SK-N-SH (cell line): ENCODE results near the gene PBX4. TPM values are rescaled to one million over a fixed set of nuclear protein-coding genes. Genes with fewer than 3 reads are reported as not detected.

Source experiments
- CTCF ChIA-PET: fragments of 300-600, 350-600 bp; formaldehyde crosslinking; extraction: SDS; loops from one replicate; lab custom pipeline; 2021; lab: Yijun Ruan, JAX
- POLR2A ChIA-PET: fragments of 350-600 bp; sonication (Branson Sonifier 250); formaldehyde crosslinking; extraction: SDS; loops from one replicate; lab custom pipeline; 2020; ENCODE audit warnings: antibody characterized with exemption, inconsistent platforms; lab: Yijun Ruan, JAX
- DNase-seq: peaks from one replicate; pipeline ENCODE4 v3.0.0; 2012
- H2AFZ ChIP-seq: fragments of 200-600 bp; sonication (generic); 2 replicates; pipeline ENCODE4 v1.8.1; 2016; ENCODE audit warnings: antibody characterized with exemption, mild to moderate bottlenecking, low read depth
- H3F3A ChIP-seq: fragments of 200-600 bp; sonication (generic); replicated peaks from 2 replicates; pipeline ENCODE3; 2016; ENCODE audit warnings: antibody characterized with exemption, mild to moderate bottlenecking; ENCODE audit not compliant: insufficient read depth
- H3K27ac ChIP-seq, 2 experiments: fragments of 200-500 bp in 1 of 2; fragments of 200-600 bp in 1 of 2; sonication (Bioruptor generic) in 1 of 2; sonication (generic), shearing (Covaris generic) in 1 of 2; 2 replicates each; pipeline versions ENCODE4 v1.5.1 to v1.6.1; 2014 to 2016; ENCODE audit warnings: low read depth in 2 of 2, inconsistent platforms in 1 of 2, low read length in 1 of 2, mild to moderate bottlenecking in 1 of 2, mixed read lengths in 1 of 2
- H3K27me3 ChIP-seq: fragments of 200-600 bp; sonication (generic), shearing (Covaris generic); 2 replicates; pipeline ENCODE4 v1.6.1; 2016; ENCODE audit warnings: mixed run types; ENCODE audit not compliant: insufficient read depth
- H3K36me3 ChIP-seq, 2 experiments: fragments of 200-500 bp in 1 of 2; fragments of 200-600 bp in 1 of 2; sonication (Bioruptor generic) in 1 of 2; sonication (generic) in 1 of 2; replicated peaks in 1 of 2; 2 replicates each; pipeline versions ENCODE3 to v1.5.1; 2014 to 2016; ENCODE audit warnings: low read length in 1 of 2, mild to moderate bottlenecking in 1 of 2; ENCODE audit not compliant: insufficient read depth in 2 of 2, control insufficient read depth in 1 of 2
- H3K4me1 ChIP-seq, 2 experiments: fragments of 200-500 bp in 1 of 2; fragments of 200-600 bp in 1 of 2; sonication (Bioruptor generic) in 1 of 2; sonication (generic), shearing (Covaris generic) in 1 of 2; 2 replicates each; pipeline versions ENCODE4 v1.5.1 to v1.6.1; 2014 to 2016; ENCODE audit warnings: low read depth in 1 of 2, low read length in 1 of 2, mixed run types in 1 of 2; ENCODE audit not compliant: insufficient read depth in 2 of 2, control insufficient read depth in 1 of 2
- H3K4me2 ChIP-seq: fragments of 200-600 bp; sonication (generic), shearing (Covaris generic); 2 replicates; pipeline ENCODE4 v1.6.1; 2017; ENCODE audit warnings: mixed run types
- H3K4me3 ChIP-seq, 2 experiments: fragments of 200-500 bp in 1 of 2; fragments of 200-600 bp in 1 of 2; sonication (Bioruptor generic) in 1 of 2; sonication (generic), shearing (Covaris generic) in 1 of 2; 2 replicates each; pipeline versions ENCODE4 v1.5.1 to v1.8.1; 2014 to 2016; ENCODE audit warnings: low read depth in 2 of 2, inconsistent platforms in 1 of 2, low read length in 1 of 2, mild to moderate bottlenecking in 1 of 2, mixed read lengths in 1 of 2, moderate library complexity in 1 of 2
- H3K79me2 ChIP-seq: fragments of 200-600 bp; sonication (generic); 2 replicates; pipeline ENCODE4 v1.8.1; 2017; ENCODE audit warnings: mild to moderate bottlenecking; ENCODE audit not compliant: insufficient read depth
- H3K9ac ChIP-seq: fragments of 200-600 bp; sonication (generic); 2 replicates; pipeline ENCODE4 v1.6.1; 2017; ENCODE audit warnings: mixed run types
- H3K9me2 ChIP-seq: fragments of 200-600 bp; sonication (generic); 2 replicates; pipeline ENCODE4 v1.6.1; 2017; ENCODE audit warnings: mixed run types
- H3K9me3 ChIP-seq: fragments of 200-600 bp; sonication (generic); 2 replicates; pipeline ENCODE4 v1.6.1; 2017; ENCODE audit warnings: mixed run types, mild to moderate bottlenecking, moderate library complexity
- H4K20me1 ChIP-seq: fragments of 200-600 bp; sonication (generic); 2 replicates; pipeline ENCODE4 v1.6.1; 2017; ENCODE audit warnings: mild to moderate bottlenecking, mixed run types; ENCODE audit not compliant: insufficient read depth
- CHD2 ChIP-seq: fragments of 150-350 bp; IDR thresholded peaks from 2 replicates; pipeline ENCODE4 v1.6.1; 2018; ENCODE audit warnings: low read length; ENCODE audit not compliant: partially characterized antibody
- FOSL2 ChIP-seq: IDR thresholded peaks from 2 replicates; pipeline ENCODE4 v1.4.0; 2012; ENCODE audit warnings: low read depth, mild to moderate bottlenecking, moderate library complexity, borderline replicate concordance
- GABPA ChIP-seq: IDR thresholded peaks from 2 replicates; pipeline ENCODE4 v1.4.0; 2012; ENCODE audit warnings: low read depth, mild to moderate bottlenecking
- GATA2 ChIP-seq: sonication (generic); formaldehyde crosslinking; IDR thresholded peaks from 2 replicates; pipeline ENCODE4 v1.5.0; 2020; ENCODE audit warnings: mild to moderate bottlenecking, missing genetic modification reagents
- MEF2A ChIP-seq: IDR thresholded peaks from 2 replicates; pipeline ENCODE4 v1.4.0; 2012; ENCODE audit warnings: low read depth, borderline replicate concordance
- NFIC ChIP-seq: IDR thresholded peaks from 2 replicates; pipeline ENCODE4 v1.4.0; 2012; ENCODE audit warnings: borderline replicate concordance
- POLR2AphosphoS5 ChIP-seq: IDR thresholded peaks from 2 replicates; pipeline ENCODE4 v1.6.1; 2012; ENCODE audit warnings: low read depth, low read length
- RAD21 ChIP-seq: IDR thresholded peaks from 2 replicates; pipeline ENCODE4 v1.6.1; 2012; ENCODE audit warnings: mild to moderate bottlenecking, low read length
- RCOR1 ChIP-seq: fragments of 150-350 bp; IDR thresholded peaks from 2 replicates; pipeline ENCODE4 v1.6.1; 2017; ENCODE audit warnings: antibody characterized with exemption, low read length
- RXRA ChIP-seq: IDR thresholded peaks from 2 replicates; pipeline ENCODE4 v1.4.0; 2012; ENCODE audit warnings: low read depth, mild to moderate bottlenecking, borderline replicate concordance
- TCF12 ChIP-seq: IDR thresholded peaks from 2 replicates; pipeline ENCODE4 v1.4.0; 2012
- TEAD4 ChIP-seq: IDR thresholded peaks from 2 replicates; pipeline ENCODE4 v1.4.0; 2012; ENCODE audit warnings: mild to moderate bottlenecking, borderline replicate concordance; ENCODE audit not compliant: insufficient read depth
- WGBS: methylation state at CpG from one replicate; pipeline ENCODE4 v1.1.6; 2017; ENCODE audit warnings: low lambda C conversion rate; 5-methylcytosine and 5-hydroxymethylcytosine counted together
- polyA plus RNA-seq, 3 experiments: library from polyadenylated mRNA; depleted of rRNA; stranded (reverse); fragments of >200 nt; gene quantifications; 2 replicates each; pipeline ENCODE4 v1.2.3, GENCODE V29; 2012
- TF ChIP-seq, protein P1 (sequence below): fragments of 150-350 bp; IDR thresholded peaks from 2 replicates; pipeline ENCODE4 v1.6.1; 2016; ENCODE audit warnings: mild to moderate bottlenecking, low read depth, low read length
- TF ChIP-seq, protein P2 (sequence below): IDR thresholded peaks from 2 replicates; pipeline ENCODE4 v1.4.0; 2012; ENCODE audit warnings: low read depth
- TF ChIP-seq, protein P3 (sequence below): fragments of 200-600 bp; sonication (generic); IDR thresholded peaks from 2 replicates; pipeline ENCODE4 v1.6.1; 2017; ENCODE audit warnings: antibody characterized with exemption, mild to moderate bottlenecking, moderate library complexity
- TF ChIP-seq, protein P4 (sequence below): IDR thresholded peaks from 2 replicates; pipeline ENCODE4 v1.4.0; 2012; ENCODE audit warnings: low read depth, borderline replicate concordance
- TF ChIP-seq, protein P5 (sequence below): IDR thresholded peaks from 2 replicates; pipeline ENCODE4; 2012

The PBX4 gene
- polyA plus RNA-seq, 1 of the 3 experiments (the other 2 are of a cell fraction) = 6.4 TPM

DNA sequence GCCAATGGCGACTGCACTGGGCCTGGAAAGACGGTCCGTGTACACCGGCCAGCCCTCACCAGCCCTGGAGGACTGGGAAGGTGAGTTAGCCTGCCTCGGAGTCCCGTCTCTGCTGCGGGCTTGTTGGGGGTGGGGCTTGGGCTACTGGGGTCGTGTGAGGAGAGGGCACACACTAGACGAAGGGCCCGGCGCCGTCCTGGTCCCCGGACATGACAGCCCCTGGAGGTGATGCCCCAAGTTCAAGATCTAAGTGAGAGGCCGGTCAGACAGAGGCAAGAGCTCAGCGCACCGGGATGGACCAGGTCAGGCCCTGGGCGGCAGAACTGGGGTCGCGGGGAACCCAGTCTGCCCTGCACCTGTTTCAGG, 78.8 kb downstream of the PBX4 start:
- H4K20me1 ChIP-seq = no peaks in the 10 kb centered on the region
- H3K4me3 ChIP-seq = no peak overlapping the region
- H3K36me3 ChIP-seq = no peaks in the 10 kb centered on the region
- TF ChIP-seq, protein P1, sequence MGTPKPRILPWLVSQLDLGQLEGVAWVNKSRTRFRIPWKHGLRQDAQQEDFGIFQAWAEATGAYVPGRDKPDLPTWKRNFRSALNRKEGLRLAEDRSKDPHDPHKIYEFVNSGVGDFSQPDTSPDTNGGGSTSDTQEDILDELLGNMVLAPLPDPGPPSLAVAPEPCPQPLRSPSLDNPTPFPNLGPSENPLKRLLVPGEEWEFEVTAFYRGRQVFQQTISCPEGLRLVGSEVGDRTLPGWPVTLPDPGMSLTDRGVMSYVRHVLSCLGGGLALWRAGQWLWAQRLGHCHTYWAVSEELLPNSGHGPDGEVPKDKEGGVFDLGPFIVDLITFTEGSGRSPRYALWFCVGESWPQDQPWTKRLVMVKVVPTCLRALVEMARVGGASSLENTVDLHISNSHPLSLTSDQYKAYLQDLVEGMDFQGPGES = no peak
- TF ChIP-seq, protein P2, sequence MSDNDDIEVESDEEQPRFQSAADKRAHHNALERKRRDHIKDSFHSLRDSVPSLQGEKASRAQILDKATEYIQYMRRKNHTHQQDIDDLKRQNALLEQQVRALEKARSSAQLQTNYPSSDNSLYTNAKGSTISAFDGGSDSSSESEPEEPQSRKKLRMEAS = no peak
- no peak for TF ChIP-seq CHD2
- TF ChIP-seq NFIC = no peak
- TF ChIP-seq, protein P3, sequence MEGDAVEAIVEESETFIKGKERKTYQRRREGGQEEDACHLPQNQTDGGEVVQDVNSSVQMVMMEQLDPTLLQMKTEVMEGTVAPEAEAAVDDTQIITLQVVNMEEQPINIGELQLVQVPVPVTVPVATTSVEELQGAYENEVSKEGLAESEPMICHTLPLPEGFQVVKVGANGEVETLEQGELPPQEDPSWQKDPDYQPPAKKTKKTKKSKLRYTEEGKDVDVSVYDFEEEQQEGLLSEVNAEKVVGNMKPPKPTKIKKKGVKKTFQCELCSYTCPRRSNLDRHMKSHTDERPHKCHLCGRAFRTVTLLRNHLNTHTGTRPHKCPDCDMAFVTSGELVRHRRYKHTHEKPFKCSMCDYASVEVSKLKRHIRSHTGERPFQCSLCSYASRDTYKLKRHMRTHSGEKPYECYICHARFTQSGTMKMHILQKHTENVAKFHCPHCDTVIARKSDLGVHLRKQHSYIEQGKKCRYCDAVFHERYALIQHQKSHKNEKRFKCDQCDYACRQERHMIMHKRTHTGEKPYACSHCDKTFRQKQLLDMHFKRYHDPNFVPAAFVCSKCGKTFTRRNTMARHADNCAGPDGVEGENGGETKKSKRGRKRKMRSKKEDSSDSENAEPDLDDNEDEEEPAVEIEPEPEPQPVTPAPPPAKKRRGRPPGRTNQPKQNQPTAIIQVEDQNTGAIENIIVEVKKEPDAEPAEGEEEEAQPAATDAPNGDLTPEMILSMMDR = no peak
- TF ChIP-seq FOSL2 = no peak
- no peak for TF ChIP-seq POLR2AphosphoS5
- TF ChIP-seq, all 33 proteins: peak for 0
- ChIA-PET POLR2A (no interaction called here), CTCF (interaction anchor here (0.5 to 15.3 kb wide), 4 partner anchors 14 to 433 kb away, joined by 3 to 258 read pairs (median 4); partner anchors contain the start of gene GMIP)
- Histone ChIP-seq H3K9ac (no peak overlapping the region), H3K27me3 (no peaks in the 10 kb centered on the region), H3K27ac (no peak overlapping the region), H3K4me1 (peaks cover 0 to 23% of the 10 kb centered on the region in 2 experiments; a peak in 1 of 4 replicates), H3K9me2 (no peaks in the 10 kb centered on the region), H2AFZ (no peak overlapping the region), H3K79me2 (no peaks in the 10 kb centered on the region), H3F3A (no peaks in the 10 kb centered on the region), H3K9me3 (no peaks in the 10 kb centered on the region), H3K4me2 (no peak overlapping the region)
- 86% methylated on average over 12 of the region's 19 CpGs for WGBS
- DNase-seq = no peak

DNA sequence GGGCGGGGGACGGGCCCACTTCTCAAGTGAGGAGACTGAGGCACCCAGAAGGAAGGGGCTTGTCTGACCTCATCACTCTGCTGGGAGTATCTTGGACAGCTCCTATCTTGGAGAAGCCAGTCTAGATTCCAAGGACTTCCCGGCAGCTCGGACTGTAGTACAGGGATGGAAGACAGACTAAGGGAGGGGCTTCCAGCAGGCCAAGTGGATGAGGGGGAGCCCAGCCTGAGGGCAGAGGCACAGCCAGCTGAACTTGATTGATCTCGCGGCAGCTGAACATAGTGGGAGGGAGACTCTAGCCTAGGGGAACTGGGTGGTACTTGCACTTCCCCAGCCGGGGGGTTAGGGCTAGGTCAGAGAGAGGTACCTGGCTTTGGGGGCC, 79.7 kb downstream of the PBX4 start:
- WGBS = 81% methylated on average over 5 of the region's 7 CpGs
- Histone ChIP-seq H3K9me2 (no peaks in the 10 kb centered on the region), H3K27ac (no peak overlapping the region), H3K4me1 (peaks cover 0 to 23% of the 10 kb centered on the region in 2 experiments; a peak in 1 of 4 replicates), H3K27me3 (no peaks in the 10 kb centered on the region), H3K4me3 (peak overlapping the region in 1 of 2 experiments; percentile 44; a peak in 2 of 4 replicates), H3K9ac (no peak overlapping the region), H2AFZ (no peak overlapping the region), H3K36me3 (no peaks in the 10 kb centered on the region), H3K4me2 (peak overlapping the region; percentile 78; the same call in 1 of the 2 replicates), H4K20me1 (no peaks in the 10 kb centered on the region), H3F3A (peaks cover 7% of the 10 kb centered on the region), H3K79me2 (no peaks in the 10 kb centered on the region), H3K9me3 (no peaks in the 10 kb centered on the region)
- no peak for DNase-seq
- TF ChIP-seq RCOR1 (no peak), POLR2AphosphoS5 (no peak), MEF2A (no peak), RXRA (no peak), TCF12 (no peak), RAD21 (no peak), TEAD4 (no peak), CHD2 (no peak), GATA2 (CRISPR knock-in tag) (no peak), GABPA (no peak)
- TF ChIP-seq, protein P4, sequence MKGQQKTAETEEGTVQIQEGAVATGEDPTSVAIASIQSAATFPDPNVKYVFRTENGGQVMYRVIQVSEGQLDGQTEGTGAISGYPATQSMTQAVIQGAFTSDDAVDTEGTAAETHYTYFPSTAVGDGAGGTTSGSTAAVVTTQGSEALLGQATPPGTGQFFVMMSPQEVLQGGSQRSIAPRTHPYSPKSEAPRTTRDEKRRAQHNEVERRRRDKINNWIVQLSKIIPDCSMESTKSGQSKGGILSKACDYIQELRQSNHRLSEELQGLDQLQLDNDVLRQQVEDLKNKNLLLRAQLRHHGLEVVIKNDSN = no peak
- TF ChIP-seq, protein P2 = no peak
- TF ChIP-seq, protein P5, sequence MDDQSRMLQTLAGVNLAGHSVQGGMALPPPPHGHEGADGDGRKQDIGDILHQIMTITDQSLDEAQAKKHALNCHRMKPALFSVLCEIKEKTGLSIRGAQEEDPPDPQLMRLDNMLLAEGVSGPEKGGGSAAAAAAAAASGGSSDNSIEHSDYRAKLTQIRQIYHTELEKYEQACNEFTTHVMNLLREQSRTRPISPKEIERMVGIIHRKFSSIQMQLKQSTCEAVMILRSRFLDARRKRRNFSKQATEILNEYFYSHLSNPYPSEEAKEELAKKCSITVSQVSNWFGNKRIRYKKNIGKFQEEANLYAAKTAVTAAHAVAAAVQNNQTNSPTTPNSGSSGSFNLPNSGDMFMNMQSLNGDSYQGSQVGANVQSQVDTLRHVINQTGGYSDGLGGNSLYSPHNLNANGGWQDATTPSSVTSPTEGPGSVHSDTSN = no peak
- TF ChIP-seq, protein P3 = no peak
- ChIA-PET CTCF (interaction anchor here (1.6 to 15.3 kb wide), 3 partner anchors 9 to 105 kb away, joined by 5 to 258 read pairs (median 7); partner anchors contain the start of genes GMIP and YJEFN3), POLR2A (interaction anchor here (0.7 kb wide), 1 partner anchor 130 kb away, joined by 4 read pairs; the partner anchor contains the start of gene ZNF101)
